GM19467 (cell line): Measurements from ENCODE around the gene OGFR.
A peak's percentile ranks its signal among the peaks of the same experiment; 100 is the strongest.

Experiments
- ATAC-seq: cut with Tn5 transposase; IDR thresholded peaks from one replicate; pipeline ENCODE4 v1.9.1; 2021; ENCODE audit warnings: mild to moderate bottlenecking, moderate library complexity; ENCODE audit not compliant: unreplicated experiment

Gene OGFR

GRCh38 chr20:62856931-62857619 is 52.4 kb downstream of the OGFR start:
- no peak for ATAC-seq

- no peak for ATAC-seq
Measured at GRCh38 chr20:62858058-62858830, 53.6 kb downstream of the OGFR start.

GRCh38 chr20:62859721-62860120 is 55.1 kb downstream of the OGFR start:
- ATAC-seq: no peak

GRCh38 chr20:62860391-62860923 is 55.8 kb downstream of the OGFR start:
- ATAC-seq: no peak

GRCh38 chr20:62860924-62861691 is 56.5 kb downstream of the OGFR start:
- ATAC-seq: peak; percentile 28

GRCh38 chr20:62861726-62862336 is 57.2 kb downstream of the OGFR start, which contains the start of gene TCFL5:
Gene TCFL5 (minus strand): TSS chr20:62861822. CDS start chr20:62861670, 152 bp downstream.
- ATAC-seq: peak; percentile 59
